GM12873 (cell line): ENCODE data around the gene DOCK10.

Experiments used
- TF ChIP-seq, protein P1 (sequence below): IDR thresholded peaks from 2 replicates; pipeline ENCODE4 v1.5.1; 2012; ENCODE audit warnings: low read depth, mild to moderate bottlenecking, moderate library complexity, low read length, control low read depth; ENCODE audit not compliant: insufficient read depth; ENCODE audit errors: missing control alignments

The DOCK10 gene

DNA sequence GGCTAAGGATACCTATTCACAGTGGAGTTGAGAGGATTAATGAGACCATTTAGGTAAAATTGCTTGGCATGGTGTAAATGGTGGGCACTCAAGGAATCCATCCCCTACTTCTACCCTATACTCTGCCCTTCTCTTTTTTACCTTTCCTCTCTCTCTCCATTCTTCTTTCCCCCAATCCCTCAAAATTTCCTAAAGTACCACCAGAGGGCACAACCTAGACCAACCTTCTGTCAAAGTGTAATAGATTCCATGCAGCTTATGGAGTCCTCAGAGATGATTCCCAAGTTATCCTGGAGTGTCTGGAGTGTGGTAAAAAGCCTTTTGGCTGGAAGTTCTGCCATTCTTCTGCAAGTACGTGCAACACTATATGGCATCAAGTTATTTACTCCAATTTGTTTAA, 293.1 kb downstream of the DOCK10 start:
- TF ChIP-seq, protein P1, sequence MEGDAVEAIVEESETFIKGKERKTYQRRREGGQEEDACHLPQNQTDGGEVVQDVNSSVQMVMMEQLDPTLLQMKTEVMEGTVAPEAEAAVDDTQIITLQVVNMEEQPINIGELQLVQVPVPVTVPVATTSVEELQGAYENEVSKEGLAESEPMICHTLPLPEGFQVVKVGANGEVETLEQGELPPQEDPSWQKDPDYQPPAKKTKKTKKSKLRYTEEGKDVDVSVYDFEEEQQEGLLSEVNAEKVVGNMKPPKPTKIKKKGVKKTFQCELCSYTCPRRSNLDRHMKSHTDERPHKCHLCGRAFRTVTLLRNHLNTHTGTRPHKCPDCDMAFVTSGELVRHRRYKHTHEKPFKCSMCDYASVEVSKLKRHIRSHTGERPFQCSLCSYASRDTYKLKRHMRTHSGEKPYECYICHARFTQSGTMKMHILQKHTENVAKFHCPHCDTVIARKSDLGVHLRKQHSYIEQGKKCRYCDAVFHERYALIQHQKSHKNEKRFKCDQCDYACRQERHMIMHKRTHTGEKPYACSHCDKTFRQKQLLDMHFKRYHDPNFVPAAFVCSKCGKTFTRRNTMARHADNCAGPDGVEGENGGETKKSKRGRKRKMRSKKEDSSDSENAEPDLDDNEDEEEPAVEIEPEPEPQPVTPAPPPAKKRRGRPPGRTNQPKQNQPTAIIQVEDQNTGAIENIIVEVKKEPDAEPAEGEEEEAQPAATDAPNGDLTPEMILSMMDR = no peak

DNA sequence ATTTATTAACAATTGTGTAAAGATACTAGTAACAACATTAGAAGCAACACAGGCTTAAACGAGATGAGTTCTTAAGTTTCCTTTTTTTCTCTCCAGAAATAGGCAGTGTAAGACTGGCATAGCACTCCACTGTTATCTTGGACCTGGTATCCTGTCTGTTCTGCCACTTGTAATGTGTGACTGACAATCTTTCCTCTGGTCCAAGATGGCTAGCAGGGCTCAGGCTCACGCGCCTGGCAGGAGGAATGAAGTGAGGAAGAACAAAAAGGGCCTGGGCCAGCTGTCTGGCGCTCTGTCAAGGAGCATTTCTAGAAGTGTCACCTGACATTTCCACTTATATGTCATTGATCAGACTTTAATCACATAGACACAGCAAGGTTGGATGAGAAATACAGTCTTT, 294.5 kb downstream of the DOCK10 start:
- TF ChIP-seq, protein P1 = no peak

GRCh38 chr2:224736227-224736626, 306.0 kb downstream of the DOCK10 start:
- TF ChIP-seq, protein P1 = no peak

DNA sequence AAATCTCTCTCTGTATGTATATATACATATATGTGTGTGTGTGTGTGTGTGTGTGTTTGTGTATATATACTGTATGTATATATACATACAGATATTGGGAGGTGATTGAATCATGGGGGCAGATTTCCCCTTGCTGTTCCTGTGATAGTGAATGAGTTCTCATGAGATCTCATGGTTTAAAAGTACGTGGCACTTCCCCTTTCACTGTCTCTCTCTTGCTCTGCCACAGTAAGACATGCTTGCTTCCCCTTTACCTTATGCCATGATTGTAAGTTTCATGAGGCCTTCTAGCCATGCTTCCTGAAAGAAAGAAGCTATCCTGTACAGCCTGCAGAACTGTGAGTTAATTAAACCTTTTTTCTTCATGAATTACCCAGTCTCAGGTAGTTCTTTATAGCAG, 307.3 kb downstream of the DOCK10 start:
- TF ChIP-seq, protein P1 = no peak

GRCh38 chr2:224731665-224732064, 310.6 kb downstream of the DOCK10 start:
- TF ChIP-seq, protein P1 = no peak

GRCh38 chr2:224729435-224729834, 312.8 kb downstream of the DOCK10 start:
- TF ChIP-seq, protein P1 = no peak

DNA sequence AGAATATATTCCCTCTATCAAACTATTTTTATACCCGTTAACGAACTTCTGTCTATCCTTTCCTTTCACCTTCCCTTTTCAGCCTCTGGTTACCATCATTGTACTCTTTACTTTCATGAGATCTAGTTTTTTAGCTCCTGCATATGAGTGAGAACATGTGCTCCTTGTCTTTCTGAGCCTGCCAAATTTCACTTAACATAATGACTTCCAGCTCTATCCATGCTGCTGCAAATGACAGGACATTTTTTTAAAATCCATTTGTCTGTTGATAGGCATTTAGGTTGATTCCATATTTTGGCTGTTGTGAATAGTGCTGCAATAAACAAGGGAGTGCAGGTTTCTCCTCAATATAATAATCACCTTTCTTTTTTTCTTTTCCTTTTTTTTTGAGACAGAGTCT, 317.9 kb downstream of the DOCK10 start:
- TF ChIP-seq, protein P1 = no peak
